Mesenchymal stem cell (in vitro differentiated cells and primary cell): ENCODE data around the gene CATSPER1.
A peak's percentile ranks its signal among the peaks of the same experiment; 100 is the strongest.

Experiments used
- DNase-seq: peaks from one replicate; pipeline ENCODE4 v3.0.0-alpha.2; 2013
- H2AFZ ChIP-seq: one replicate; pipeline ENCODE4 v1.6.1; 2013; ENCODE audit warnings: low read depth, mild to moderate bottlenecking, control low read depth, inconsistent platforms, low read length, moderate library complexity
- H2AK5ac ChIP-seq: 2 replicates; pipeline ENCODE4 v1.6.1; 2013; ENCODE audit warnings: low read length, moderate library complexity, mild to moderate bottlenecking, inconsistent platforms; ENCODE audit not compliant: severe bottlenecking
- H2BK120ac ChIP-seq: one replicate; pipeline ENCODE4 v1.6.1; 2013; ENCODE audit warnings: low read depth, mild to moderate bottlenecking, inconsistent platforms, low read length, moderate library complexity
- H2BK12ac ChIP-seq, 2 experiments: one replicate each; pipeline ENCODE4 v1.6.1; 2013; ENCODE audit warnings: inconsistent platforms in 2 of 2, low read length in 2 of 2, mild to moderate bottlenecking in 2 of 2, moderate library complexity in 2 of 2, control low read depth in 1 of 2
- H2BK15ac ChIP-seq: one replicate; pipeline ENCODE4 v1.6.1; 2013; ENCODE audit warnings: mild to moderate bottlenecking, low read depth, inconsistent platforms; ENCODE audit not compliant: poor library complexity, severe bottlenecking
- H2BK5ac ChIP-seq: 2 replicates; pipeline ENCODE4 v1.6.1; 2013; ENCODE audit warnings: low read depth, mild to moderate bottlenecking, low read length, control low read depth, inconsistent platforms; ENCODE audit not compliant: poor library complexity, severe bottlenecking
- H3K14ac ChIP-seq, 2 experiments: one replicate each; pipeline ENCODE4 v1.6.1; 2013; ENCODE audit warnings: inconsistent platforms in 2 of 2, low read length in 2 of 2, control low read depth in 1 of 2, mild to moderate bottlenecking in 1 of 2, moderate library complexity in 1 of 2
- H3K18ac ChIP-seq, 2 experiments: one replicate each; pipeline ENCODE4 v1.6.1; 2013; ENCODE audit warnings: inconsistent platforms in 2 of 2, low read length in 2 of 2, control low read depth in 1 of 2, low read depth in 1 of 2, mild to moderate bottlenecking in 1 of 2
- H3K23ac ChIP-seq, 2 experiments: one replicate each; pipeline ENCODE4 v1.6.1; 2013; ENCODE audit warnings: inconsistent platforms in 2 of 2, low read length in 2 of 2, mild to moderate bottlenecking in 2 of 2, moderate library complexity in 2 of 2, control low read depth in 1 of 2
- H3K27ac ChIP-seq: 2 replicates; pipeline ENCODE4 v1.5.1; 2013; ENCODE audit warnings: mild to moderate bottlenecking, moderate library complexity, low read length, control low read depth, inconsistent platforms; ENCODE audit not compliant: poor library complexity, severe bottlenecking
- H3K27me3 ChIP-seq, 2 experiments: 2 replicates each; pipeline versions ENCODE4 v1.6.1 to v1.7.0; 2013; ENCODE audit warnings: low read length in 2 of 2, mild to moderate bottlenecking in 2 of 2, moderate library complexity in 2 of 2, control low read depth in 1 of 2, inconsistent platforms in 1 of 2; ENCODE audit not compliant: control insufficient read depth in 1 of 2, insufficient read depth in 1 of 2
- H3K36me3 ChIP-seq, 2 experiments: 2 replicates each; pipeline versions ENCODE4 v1.6.1 to v1.7.0; 2013; ENCODE audit warnings: low read length in 2 of 2, control low read depth in 1 of 2, inconsistent platforms in 1 of 2, low read depth in 1 of 2, mild to moderate bottlenecking in 1 of 2; ENCODE audit not compliant: insufficient read depth in 2 of 2, control insufficient read depth in 1 of 2
- H3K4ac ChIP-seq, 2 experiments: one replicate each; pipeline ENCODE4 v1.6.1; 2013; ENCODE audit warnings: inconsistent platforms in 2 of 2, low read length in 2 of 2, mild to moderate bottlenecking in 2 of 2, moderate library complexity in 2 of 2, control low read depth in 1 of 2, low read depth in 1 of 2
- H3K4me1 ChIP-seq: 2 replicates; pipeline ENCODE4 v1.6.1; 2013; ENCODE audit warnings: low read depth, low read length, control low read depth; ENCODE audit not compliant: control insufficient read depth, insufficient read depth
- H3K4me2 ChIP-seq: 2 replicates; pipeline ENCODE4 v1.6.1; 2013; ENCODE audit warnings: low read length, mild to moderate bottlenecking, inconsistent platforms; ENCODE audit not compliant: poor library complexity, severe bottlenecking
- H3K4me3 ChIP-seq, 2 experiments: 2 replicates each; pipeline versions ENCODE4 v1.5.1 to v1.7.0; 2013; ENCODE audit warnings: low read length in 2 of 2, mild to moderate bottlenecking in 2 of 2, control low read depth in 1 of 2, low read depth in 1 of 2; ENCODE audit not compliant: insufficient read depth in 1 of 2
- H3K79me1 ChIP-seq: replicated peaks from 2 replicates; pipeline ENCODE4 v1.6.1; 2013; ENCODE audit warnings: mild to moderate bottlenecking, control low read depth, low read length, inconsistent platforms; ENCODE audit not compliant: poor library complexity, severe bottlenecking
- H3K9ac ChIP-seq: 2 replicates; pipeline ENCODE4 v1.7.0; 2013; ENCODE audit warnings: mild to moderate bottlenecking, low read length, moderate library complexity
- H3K9me3 ChIP-seq: 2 replicates; pipeline ENCODE4 v1.7.0; 2013; ENCODE audit warnings: mild to moderate bottlenecking, low read length; ENCODE audit not compliant: control insufficient read depth
- H4K8ac ChIP-seq: one replicate; pipeline ENCODE4 v1.6.1; 2013; ENCODE audit warnings: inconsistent platforms, mild to moderate bottlenecking, low read length, moderate library complexity
- H4K91ac ChIP-seq: one replicate; pipeline ENCODE4 v1.6.1; 2013; ENCODE audit warnings: mild to moderate bottlenecking, low read length, inconsistent platforms
- WGBS: methylation state at CpG from one replicate; pipeline ENCODE4 v1.1.7; 2013; ENCODE audit warnings: mixed read lengths; 5-methylcytosine and 5-hydroxymethylcytosine counted together

Gene CATSPER1

DNA sequence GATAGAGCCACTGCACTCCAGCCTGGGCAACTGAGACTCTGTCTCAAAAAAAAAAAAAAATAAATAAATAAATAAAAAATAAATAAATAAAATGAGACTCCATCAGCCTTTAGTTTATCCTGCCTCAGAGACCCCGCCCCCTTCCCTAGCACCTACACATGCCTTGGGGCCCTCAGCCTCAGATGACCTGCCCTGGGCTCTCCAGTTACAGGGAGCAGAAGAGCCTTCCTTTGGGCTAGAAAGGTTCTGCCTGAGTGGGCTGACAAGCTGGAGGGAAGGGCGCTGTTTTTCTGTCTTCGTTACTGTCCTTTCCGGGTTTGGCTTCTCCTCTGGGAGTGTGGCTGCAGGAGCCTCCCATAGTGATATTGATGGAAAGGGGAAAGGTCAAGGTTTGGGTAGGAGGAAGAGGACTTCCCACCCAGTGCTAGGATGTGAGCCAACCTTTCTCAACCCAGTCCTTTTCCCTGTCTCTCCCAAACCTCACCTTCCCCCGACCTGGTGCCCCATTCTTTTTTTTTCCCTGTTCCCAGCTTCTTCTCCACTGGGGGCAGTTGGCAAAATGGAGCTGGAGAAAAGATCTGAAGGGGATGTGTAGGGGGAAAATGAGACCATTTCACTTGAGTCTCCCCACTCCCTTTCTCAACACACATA lies 24.4 kb upstream of the CATSPER1 start:
- Histone ChIP-seq H3K79me1 (peaks cover 5% of the 10 kb centered on the region), H4K91ac (no peak overlapping the region), H2BK15ac (peak overlapping the region; percentile 20), H3K14ac (no peak overlapping the region), H3K4me1 (peaks cover 45% of the 10 kb centered on the region), H3K27me3 (peaks cover 9 to 40% of the 10 kb centered on the region in 2 experiments), H2BK5ac (no peak overlapping the region), H2AFZ (no peak overlapping the region), H3K9me3 (no peaks in the 10 kb centered on the region), H2BK12ac (peak overlapping the region in 1 of 2 experiments; percentile 46), H3K23ac (no peak overlapping the region), H3K4me2 (no peak overlapping the region), H4K8ac (peak overlapping the region; percentile 10), H3K9ac (peak overlapping the region; percentile 95), H3K4ac (peak overlapping the region in 1 of 2 experiments; percentile 34), H2AK5ac (peak overlapping the region; percentile 63), H2BK120ac (no peak overlapping the region), H3K4me3 (peak overlapping the region in 1 of 2 experiments; percentile 94), H3K27ac (no peak overlapping the region), H3K36me3 (peaks cover 10 to 13% of the 10 kb centered on the region in 2 experiments), H3K18ac (no peak overlapping the region)
- no peak for DNase-seq
- WGBS, result 94% methylated on average over 4 of the region's 5 CpGs

DNA sequence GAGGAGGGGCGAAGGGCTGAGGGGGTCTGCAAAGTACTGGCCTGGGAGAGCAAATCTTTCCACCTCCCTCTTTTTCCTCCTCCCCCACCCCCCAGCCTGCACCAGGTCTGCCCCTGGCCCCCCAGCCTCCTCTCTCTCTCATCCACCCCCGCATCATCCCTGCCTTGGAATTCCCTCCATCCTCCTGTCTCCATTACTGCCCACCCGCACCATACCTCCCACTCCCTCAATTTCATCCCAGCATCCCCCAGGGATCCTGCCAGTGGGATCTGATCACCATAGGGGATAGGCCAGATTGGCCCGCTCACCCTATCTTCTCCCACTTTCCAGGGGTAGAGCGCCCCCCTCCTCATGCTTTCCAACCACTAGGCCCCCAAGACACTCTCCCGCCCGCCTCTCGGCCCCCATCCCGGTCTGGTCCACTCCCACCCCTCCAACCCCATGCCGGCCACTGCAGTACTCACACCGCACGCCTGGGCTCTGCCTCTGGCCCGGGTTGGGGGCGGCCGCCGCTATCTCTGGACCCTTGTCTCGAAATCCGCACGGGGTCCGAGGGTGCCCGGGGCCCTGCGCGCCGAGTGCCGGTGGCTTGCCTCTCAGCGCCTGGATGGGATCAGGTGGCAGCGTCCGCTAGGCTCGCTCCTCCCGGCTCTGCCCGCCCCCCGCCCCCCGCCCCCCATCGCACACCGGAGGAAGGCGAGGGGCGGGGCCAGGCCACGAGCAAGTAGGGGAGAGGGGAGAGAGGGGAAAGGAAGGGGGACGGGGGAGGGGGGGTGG lies 22.5 kb upstream of the CATSPER1 start, which contains the start of gene GAL3ST3:
GAL3ST3 (minus strand) TSS at position 615 of the 777 bp plus-strand sequence. CDS start 3,746 bp downstream, outside the sequence.
- Histone ChIP-seq H4K91ac (peak within 1 kb of the TSS; percentile 39), H3K4ac (no peak within 1 kb of the TSS), H2AK5ac (peak within 1 kb of the TSS; percentile 70), H3K14ac (no peak within 1 kb of the TSS), H3K36me3 (peaks cover 0 to 3% of the 10 kb centered on the region in 2 experiments), H2BK5ac (no peak within 1 kb of the TSS), H2BK120ac (no peak within 1 kb of the TSS), H3K4me3 (peak within 1 kb of the TSS in 1 of 2 experiments; percentile 49), H2AFZ (no peak within 1 kb of the TSS), H3K18ac (no peak within 1 kb of the TSS), H3K4me1 (peaks cover 44% of the 10 kb centered on the region), H3K9ac (no peak within 1 kb of the TSS), H2BK12ac (no peak within 1 kb of the TSS), H3K9me3 (no peaks in the 10 kb centered on the region), H3K27me3 (peaks cover 9 to 47% of the 10 kb centered on the region in 2 experiments), H3K4me2 (peak within 1 kb of the TSS; percentile 72), H3K79me1 (peaks cover 1% of the 10 kb centered on the region), H3K27ac (peak within 1 kb of the TSS; percentile 40), H2BK15ac (no peak within 1 kb of the TSS), H3K23ac (no peak within 1 kb of the TSS), H4K8ac (peak within 1 kb of the TSS; percentile 27)
- WGBS, result 14% methylated on average over 19 of the region's 39 CpGs
- no peak for DNase-seq

DNA sequence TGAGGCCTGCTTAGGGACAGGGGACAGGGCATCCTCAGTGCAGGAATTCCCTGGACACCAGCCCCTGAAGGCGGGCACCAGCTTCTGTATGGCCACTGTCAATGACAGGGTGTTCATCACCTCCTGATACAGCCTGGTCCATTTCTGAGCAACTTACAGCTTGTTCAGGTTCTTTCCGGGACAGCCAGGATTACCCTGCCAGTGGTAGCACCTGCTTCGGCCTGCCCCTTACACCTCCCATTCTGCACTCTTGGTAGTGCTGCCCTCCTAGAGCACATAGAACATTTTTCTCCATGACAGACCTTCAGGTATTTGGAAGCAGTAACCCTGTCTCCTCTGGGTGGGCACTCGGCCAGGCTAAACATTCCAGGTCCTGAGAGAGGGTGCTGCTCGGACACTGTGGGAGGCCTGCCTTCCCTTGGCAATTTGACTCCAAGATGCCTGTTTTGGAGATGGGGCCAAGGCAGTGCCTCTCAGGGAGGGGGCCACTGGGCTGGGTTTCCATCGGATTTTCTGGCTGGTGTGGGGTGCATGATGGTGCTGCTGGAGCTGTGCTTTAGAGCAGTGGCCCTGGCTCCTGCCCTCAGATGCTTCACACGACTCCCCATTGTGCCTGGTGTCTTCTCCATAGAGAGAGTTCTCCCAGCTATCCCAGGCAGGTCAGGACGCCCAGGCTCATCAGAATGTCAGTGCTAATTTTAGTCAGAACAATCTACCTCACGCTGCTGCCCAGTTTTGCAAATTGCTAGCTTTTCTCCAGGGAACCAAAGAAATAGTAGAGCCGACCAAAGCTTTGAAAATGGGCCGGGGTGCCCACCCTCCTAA lies 21.5 kb upstream of the CATSPER1 start:
- WGBS, result 90% methylated on average over 11 of the region's 11 CpGs
- Histone ChIP-seq H2BK120ac (no peak overlapping the region), H3K27me3 (peaks cover 9 to 47% of the 10 kb centered on the region in 2 experiments), H2BK5ac (no peak overlapping the region), H2BK15ac (no peak overlapping the region), H4K91ac (no peak overlapping the region), H3K14ac (no peak overlapping the region), H4K8ac (no peak overlapping the region), H3K4me1 (peaks cover 39% of the 10 kb centered on the region), H3K27ac (peak overlapping the region; percentile 40), H3K79me1 (peaks cover 1% of the 10 kb centered on the region), H3K4me2 (peak overlapping the region; percentile 23), H2AK5ac (peak overlapping the region; percentile 46), H3K4ac (peak overlapping the region in 1 of 2 experiments; percentile 13), H3K18ac (no peak overlapping the region), H3K9ac (no peak overlapping the region), H2AFZ (no peak overlapping the region), H3K4me3 (no peak overlapping the region), H2BK12ac (no peak overlapping the region), H3K23ac (no peak overlapping the region), H3K9me3 (no peaks in the 10 kb centered on the region), H3K36me3 (peaks cover 0 to 12% of the 10 kb centered on the region in 2 experiments)
- DNase-seq, result no peak
